HL-60/S4 treated with phorbol 12-myristate 13-acetate at 8.2 ng/mL for 4 days and 3 days (cell line): ENCODE results near the gene CLPSL1.

Experiments
- in situ Hi-C: fragments of 300-500 bp; cut with MboI; formaldehyde crosslinking; loops from 2 replicates; pipeline ENCODE4 v1.15.0; 2022; ENCODE audit warnings: low sequenced_read_pairs

CLPSL1 gene

GRCh38 chr6:35794536-35795452 is 14.0 kb downstream of the CLPSL1 start:
- in situ Hi-C loops: no loop called here

- in situ Hi-C loops: no loop called here
These were observed 14.7 kb downstream of the CLPSL1 start for GRCh38 chr6:35795453-35796071.

GRCh38 chr6:35796236-35796635 is 15.4 kb downstream of the CLPSL1 start:
- in situ Hi-C loops: no loop called here

- in situ Hi-C loops: no loop called here
These were observed 17.2 kb downstream of the CLPSL1 start for GRCh38 chr6:35797837-35798526.

- in situ Hi-C loops: no loop called here
These were observed 17.9 kb downstream of the CLPSL1 start for GRCh38 chr6:35798706-35799105.

- in situ Hi-C loops: no loop called here
These were observed 20.3 kb downstream of the CLPSL1 start for GRCh38 chr6:35801148-35801547.

GRCh38 chr6:35804996-35805736 is 24.3 kb downstream of the CLPSL1 start, which contains the start of gene LHFPL5:
Gene LHFPL5, plus strand, starts transcription at chr6:35805352. Its CDS starts 319 bp downstream, at chr6:35805671.
- in situ Hi-C loops: no loop called here

GRCh38 chr6:35808688-35809087 is 27.9 kb downstream of the CLPSL1 start:
- in situ Hi-C loops: no loop called here

GRCh38 chr6:35809809-35810208 is 29.0 kb downstream of the CLPSL1 start:
- in situ Hi-C loops: no loop called here

GRCh38 chr6:35810971-35811698 is 30.3 kb downstream of the CLPSL1 start:
- in situ Hi-C loops: no loop called here

GRCh38 chr6:35811699-35811995 is 30.8 kb downstream of the CLPSL1 start:
- in situ Hi-C loops: no loop called here

- in situ Hi-C loops: no loop called here
These were observed 36.7 kb downstream of the CLPSL1 start for GRCh38 chr6:35817515-35817914.

- in situ Hi-C loops: no loop called here
These were observed 42.8 kb downstream of the CLPSL1 start for GRCh38 chr6:35823601-35824000.

- in situ Hi-C loops: no loop called here
These were observed 43.9 kb downstream of the CLPSL1 start for GRCh38 chr6:35824552-35825192.

GRCh38 chr6:35829306-35829705 is 48.5 kb downstream of the CLPSL1 start:
- in situ Hi-C loops: no loop called here

- in situ Hi-C loops: no loop called here
These were observed 50.6 kb downstream of the CLPSL1 start for GRCh38 chr6:35831257-35832007.

- in situ Hi-C loops: no loop called here
These were observed 52.7 kb downstream of the CLPSL1 start for GRCh38 chr6:35833536-35833935.
